ENCODE data around the gene HMX1.

Gene HMX1

DNA sequence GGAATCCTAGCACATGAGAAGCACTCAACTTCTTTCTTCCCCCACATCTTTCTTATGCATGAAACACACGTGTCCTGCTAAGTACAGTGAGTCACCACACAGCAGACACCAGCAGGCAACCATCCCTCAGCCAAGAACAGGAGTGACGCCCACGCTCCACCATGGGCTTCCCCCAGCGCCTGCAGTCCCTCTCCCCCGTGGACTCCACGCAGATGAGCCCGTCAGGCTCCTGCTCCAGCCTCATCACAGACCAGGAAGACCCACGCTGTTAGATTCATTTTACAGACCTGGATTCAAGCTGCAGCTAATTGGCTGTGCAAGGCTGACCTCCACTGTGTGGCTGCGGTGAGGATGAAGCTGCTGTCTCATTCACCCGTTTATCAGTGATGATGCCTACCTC is 16.7 kb downstream of the HMX1 start:
- no peak for DNase-seq

DNA sequence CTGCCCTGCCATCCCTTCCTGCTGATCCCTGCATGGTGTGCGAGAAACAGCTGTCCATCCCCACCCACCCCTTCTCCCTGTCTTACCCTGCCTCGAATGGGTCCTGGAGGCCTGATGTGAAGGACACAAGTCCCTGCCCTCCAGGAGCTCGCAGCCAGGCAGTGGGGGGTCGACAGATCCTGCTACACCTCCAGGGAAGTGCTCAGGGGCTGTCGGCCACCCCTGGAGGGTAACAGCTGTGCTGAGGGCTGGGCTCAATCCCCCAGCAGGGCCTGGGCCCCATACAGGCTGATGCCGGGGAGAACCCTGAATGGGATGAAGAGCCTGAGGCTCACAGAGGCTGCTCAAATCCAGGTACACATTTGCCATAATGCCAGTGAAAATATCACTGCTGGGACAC is 17.6 kb downstream of the HMX1 start:
- DNase-seq = no peak

DNA sequence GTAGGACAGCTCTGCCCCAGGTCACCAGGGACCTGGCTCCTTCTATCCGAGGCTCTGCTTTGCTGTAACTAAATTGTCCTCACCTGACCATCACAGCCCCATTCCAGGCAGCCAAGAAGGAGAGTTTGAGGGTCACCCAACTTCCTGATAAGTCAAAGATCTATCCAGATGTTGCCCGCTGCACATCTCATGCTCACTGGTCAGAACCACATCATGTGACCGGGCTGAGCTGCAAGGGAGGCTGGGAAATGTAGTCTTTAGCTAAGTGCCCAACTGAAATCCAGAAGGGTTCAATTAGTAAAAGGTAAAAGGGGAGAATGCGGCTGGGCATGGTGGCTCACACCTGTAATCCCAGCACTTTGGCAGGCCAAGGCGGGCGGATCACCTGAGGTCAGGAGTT is 18.4 kb downstream of the HMX1 start:
- DNase-seq = no peak

DNA sequence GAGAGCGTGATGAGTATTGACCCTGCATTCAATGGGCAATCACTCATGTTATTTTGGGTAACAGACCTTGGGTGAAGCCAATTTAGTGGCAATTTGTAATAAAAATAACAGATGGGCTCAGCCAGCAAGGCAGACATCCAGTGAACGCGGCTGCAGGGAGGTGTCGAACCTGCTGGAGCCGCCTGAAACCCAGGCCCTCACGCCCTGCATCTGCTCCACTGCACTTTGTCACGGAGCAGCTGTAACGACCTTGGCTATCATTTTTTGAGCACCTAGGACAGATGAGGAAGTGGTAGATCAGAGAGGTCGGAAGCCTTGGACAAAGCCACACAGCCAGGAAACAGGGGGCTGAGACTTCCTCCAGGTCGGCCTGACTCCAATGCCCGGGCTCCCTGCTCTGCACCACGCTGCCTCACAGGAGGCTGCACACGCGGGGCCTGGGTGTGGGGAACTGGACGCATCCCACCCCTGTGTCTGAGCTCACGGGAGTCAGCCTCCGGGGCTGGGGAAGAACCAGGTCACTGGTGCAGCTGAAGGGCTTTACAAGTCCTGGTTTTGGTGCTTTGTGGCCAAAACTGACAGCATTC is 19.4 kb downstream of the HMX1 start:
- DNase-seq = no peak

DNA sequence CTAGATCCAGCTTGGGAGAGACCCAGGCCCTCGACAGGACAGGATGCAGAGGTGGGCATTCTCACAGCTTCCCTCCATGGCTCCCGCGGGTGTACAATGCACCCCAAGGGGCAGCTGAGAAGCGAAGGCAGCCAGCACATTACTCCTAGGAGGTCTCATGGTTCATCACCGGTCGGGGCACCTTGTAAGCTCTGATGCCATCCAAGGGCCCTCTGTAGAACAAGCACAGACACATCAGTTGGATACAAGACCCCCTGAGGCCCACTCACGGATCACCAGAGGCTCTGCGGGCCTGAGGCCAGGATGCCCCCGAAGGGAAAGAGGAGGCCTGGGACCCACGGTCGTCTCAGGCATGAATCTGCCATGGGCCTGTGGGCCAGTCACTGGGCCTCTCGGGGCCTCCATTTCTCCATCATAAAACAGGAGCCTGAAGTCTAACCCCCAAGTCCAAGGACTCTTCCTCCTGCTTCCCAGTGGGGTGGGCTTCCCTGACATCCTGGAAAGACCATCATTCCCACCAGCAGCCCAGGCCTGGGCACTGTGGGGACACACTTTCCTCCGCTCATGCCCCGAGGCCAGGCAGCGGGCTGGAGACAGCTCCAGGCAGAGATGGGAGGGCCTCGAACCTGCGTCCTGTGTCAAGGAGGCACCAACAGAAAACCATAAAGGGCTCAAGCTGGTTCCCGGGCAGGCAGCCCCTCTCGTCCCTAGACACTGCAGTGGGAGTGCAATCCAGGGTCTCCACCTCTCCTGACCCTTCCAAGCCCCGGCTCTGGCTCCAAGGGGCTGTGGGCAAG is 20.1 kb downstream of the HMX1 start:
- DNase-seq = no peak

DNA sequence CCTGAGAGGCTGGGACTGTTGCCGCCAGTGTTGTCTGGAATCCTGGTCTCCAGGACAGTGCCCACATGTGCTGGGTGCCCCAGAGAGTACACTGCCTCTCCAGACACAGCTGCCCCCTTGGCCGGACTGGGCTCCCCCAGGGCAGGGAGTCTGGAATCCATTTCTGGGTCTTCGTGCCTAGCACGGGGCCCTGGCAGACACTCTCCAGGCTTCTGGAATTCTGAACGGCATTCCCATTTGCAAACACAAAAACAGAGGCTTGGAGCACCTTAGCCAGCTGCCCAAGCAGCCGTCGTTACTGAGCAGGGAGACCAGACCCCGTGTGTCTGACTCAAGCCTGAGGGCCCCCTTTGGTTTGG is 20.8 kb downstream of the HMX1 start:
- DNase-seq = no peak

DNA sequence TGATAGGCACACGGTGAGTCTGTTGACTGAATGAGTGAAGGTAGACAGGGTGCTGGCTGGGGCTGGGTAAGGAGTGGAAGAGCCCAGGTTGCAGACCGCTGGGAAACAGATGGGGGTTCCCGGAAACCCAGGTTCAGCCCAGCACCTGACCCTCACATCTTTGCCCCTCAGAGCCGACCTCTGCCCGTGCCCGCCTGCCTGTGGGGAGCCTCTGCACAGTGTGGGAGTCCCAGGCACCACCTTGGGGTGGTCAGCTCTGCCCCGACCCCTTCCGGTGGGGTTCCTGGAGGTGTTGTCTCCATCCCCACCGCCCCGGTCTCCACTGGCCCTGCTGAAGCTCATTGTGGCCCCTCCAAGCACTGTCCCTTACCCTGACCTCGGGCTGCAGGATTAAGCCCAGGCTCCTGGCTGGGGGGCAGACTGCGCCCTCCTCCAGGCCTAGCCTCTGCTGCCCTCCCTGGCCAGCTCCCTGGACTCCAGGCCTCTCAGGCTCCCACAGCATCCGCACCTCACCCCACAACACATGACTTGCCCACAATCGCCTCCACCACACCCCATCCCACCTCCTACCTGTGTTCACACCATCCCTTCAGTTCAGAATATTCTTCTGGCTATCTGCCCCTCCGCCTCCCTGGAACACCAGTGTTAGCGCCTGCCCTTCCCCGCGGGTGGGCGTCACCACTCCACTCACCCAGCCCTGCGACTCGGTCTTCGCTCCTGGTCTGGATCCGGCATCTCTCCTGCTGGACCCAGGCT is 21.4 kb downstream of the HMX1 start:
- DNase-seq = no peak

DNA sequence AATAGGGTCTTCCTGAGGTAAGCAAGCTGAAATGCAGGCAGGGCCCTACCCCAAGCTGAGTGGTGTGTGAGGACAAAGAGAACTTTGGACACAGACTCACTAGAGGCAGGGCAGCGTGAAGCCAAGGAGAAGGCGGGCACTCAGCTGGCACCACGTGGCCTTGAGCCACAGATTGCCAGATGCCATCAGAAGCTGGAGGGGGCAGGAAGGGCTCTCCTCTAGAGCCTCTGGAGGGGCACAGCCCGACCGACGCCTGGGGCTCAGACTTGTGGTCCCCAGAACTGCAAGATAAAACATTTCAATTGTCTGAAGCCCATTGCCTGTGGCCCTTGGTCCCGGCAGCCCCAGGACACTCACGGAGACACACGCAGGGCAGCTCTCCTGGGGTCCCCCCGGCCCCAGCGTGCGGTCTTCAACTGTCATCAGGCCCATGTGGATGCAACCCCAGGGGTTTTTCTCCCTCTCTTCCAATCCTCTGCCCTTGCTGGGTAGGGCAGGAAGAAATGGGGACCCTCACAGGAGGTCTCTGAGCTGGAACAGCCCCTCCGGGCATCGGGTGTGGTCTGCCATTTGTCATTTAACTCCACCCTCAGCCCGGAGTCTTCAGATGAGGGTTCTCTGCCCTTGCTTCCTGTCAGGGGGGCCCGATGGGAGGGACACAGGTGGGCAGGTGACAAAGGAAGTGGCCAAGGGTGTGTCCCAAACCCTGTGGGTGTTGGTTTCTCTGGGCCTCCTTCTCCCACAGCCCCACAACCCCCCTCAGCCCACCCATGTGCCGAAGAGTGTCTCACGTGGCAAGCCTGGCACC is 22.2 kb downstream of the HMX1 start:
- no peak for DNase-seq

DNA sequence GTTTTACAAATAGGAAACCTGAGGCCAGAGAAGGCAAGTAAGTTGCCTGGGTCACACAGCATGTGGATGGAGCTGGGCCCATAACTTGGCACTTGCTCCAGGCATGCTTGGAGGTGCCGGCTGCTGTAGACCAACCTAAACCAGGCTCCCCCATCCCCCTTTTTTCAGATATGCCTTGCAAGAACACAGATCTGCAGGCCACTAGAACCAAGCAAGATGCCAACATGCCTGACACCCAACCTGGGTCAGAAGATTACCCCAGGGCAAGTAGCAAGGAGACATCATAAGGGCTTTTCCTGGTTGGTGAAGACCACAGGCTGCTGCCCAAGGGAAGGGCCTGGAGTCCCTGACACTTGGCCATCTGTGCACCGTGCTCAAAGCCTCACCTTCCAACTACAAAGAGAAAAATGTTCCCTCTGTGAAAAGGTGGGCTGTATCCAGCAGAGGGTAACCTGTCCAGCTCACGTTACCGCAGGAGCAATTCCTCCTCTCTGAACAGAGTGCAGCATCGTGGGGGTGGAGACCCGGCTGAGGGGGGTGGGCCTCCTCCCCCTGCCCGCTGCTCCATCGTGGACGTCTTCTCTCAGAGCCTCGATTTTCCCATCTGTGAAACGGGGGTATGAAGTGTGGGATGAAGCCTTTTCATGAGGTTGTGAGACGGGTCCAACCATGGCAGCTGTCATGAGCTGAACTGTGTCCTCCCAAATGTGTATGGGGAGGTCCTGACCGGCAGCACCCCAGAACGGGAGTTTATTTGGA is 23.0 kb downstream of the HMX1 start:
- no peak for DNase-seq

DNA sequence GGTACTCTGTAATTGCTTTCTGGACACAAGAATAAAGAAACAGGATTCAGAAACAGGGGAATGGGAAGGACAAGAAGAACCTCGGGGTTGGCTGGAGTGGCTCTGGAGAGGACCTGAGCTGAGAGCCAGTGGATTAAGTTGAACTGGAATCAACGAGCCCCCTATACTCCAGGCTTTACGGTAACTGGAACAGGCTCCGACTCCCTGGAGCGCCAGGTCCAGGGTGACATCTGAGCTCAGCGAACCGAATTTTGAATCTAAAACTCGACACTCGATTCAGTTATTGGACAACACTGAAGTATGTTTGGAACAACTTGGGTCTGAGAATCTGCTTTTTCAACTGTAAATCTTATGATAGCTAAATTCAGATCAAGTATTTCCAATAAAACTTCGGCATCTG is 23.9 kb downstream of the HMX1 start:
- DNase-seq = no peak

DNA sequence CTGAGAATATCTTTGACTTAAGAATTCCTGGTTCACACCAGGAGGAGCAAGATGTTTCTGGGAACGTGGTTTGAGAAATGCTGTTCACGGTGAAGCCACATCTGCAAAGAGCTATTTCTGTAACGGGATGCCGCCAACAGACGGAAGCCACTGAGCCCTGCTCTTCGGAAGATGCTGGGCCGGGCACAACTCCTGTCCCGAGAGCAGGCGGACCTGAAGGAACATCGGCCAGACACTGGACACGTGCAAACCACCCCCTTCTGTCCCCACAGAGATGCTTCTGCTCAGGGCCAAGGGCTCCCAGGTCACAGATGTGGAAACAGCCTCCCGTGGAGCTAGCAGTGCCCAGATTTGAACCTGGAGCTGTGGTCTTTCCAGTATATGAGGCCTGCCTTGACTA is 24.3 kb downstream of the HMX1 start:
- DNase-seq = no peak

DNA sequence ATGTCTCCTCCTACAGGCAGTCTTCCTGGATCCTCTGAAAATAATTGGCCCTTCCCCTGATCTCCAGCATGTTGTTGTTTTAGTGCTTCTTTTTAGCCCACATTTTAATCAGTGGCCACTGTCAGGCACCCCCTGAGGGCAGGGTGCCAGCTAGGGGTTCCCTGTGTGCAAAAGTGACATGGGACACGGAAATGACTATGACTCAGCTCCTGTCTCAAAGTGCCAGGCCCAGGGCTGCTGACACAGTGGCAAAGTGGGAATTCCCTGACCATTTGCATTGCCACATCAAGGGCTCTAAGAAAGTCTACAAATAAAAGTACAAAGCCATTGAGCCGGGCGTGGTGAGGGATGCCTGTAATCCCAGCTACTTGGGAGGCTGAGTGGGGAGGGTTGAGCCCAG is 24.8 kb downstream of the HMX1 start:
- no peak for DNase-seq

DNA sequence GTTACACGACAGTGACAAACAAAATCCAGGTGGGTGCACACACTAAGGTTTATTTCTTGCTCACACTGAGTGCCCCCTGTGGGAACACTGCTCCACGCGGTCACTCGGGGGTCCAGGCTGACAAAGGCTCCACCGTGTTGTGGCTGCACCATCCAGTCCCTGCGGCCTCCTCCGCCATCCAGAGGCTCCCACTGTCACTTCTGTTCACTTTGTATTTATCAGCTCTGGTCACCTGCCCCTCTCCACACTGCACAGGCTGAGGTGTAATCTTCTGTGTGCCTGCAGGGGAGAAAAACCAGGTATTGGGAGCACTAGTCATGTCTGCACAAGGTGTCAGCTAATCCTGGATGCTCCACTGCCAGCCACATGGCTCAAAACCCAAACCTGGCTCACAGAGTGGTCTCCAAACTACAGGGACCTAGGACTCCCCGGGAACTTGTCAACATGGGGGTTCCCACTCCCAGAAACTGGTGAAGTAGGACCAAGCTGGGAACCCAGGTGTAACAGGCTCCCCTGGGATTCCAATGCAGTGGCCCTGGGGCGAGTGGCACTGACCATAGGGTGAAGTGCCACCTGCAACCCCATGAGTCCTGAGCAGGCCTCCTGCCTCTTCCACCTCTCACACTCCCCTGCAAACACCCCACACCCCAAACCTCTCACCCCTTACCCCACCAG is 25.5 kb downstream of the HMX1 start:
- no peak for DNase-seq

DNA sequence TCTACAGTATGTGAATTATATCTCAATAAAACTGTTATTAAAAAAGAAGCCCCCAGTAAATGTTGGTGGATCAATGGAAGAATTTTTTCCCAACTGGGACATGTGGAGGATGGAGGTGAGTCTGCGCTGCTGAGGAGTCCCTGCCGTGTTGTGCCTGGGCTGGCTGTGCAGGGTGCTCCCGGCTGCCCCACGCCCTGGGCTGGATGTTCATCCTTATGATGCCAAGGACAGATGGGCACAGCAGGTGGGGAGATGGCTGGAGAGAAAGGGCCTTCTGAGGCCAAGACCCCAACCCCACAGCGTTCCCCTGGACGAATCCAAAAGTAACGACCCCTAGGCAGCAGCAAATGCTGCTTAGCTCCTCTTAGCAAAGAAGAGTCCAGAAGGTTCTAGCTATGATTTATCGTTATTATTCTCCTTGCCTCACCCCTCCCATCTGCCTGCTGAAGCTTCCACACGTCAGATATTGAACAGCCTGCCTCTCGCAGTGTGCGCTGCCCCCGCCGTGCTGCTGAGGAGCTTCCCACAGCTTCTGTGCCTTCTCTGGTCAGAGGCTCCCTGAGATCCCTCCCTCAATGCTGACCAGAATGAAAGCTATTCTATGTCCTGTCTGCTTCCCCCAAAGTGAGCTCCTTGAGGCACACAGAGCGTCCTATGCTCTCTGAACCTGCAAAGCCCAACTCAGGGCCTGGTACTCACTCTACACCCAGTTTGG is 26.5 kb downstream of the HMX1 start:
- no peak for DNase-seq

DNA sequence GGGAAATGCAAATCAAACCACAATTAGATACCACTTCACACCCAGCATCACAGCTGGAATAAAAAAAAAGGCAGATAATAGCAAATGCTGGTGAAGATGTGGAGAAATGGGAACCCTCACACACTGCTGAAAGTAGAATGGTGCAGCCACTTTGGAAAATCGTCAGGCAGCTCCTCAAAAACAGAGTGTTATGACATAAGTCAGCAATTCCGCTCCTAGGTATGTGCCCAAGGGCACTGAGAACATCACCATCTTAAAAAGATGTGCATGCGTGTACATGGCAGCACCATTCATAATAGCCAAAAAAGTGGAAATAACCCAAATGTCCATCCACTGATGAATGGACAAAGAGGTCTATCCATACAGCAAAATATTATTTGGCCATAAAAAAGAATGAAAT is 28.0 kb downstream of the HMX1 start:
- DNase-seq = no peak

DNA sequence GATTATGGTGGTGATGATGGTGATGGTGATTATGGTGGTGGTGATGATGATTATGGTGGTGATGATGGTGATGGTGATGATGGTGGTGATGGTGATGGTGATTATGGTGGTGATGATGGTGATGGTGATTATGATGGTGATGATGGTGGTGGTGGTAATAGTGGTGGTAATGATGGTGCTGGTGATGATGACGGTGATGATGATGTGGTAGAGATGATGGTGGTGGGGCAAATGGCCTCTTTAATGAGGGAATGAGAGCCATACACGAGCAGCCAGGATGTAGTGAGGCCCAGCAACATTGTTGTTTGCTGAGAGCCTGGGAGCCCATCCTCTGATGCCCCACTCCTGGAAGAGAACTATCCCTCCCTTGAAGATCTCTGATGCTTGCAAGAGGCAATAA is 29.0 kb downstream of the HMX1 start:
- no peak for DNase-seq

DNA sequence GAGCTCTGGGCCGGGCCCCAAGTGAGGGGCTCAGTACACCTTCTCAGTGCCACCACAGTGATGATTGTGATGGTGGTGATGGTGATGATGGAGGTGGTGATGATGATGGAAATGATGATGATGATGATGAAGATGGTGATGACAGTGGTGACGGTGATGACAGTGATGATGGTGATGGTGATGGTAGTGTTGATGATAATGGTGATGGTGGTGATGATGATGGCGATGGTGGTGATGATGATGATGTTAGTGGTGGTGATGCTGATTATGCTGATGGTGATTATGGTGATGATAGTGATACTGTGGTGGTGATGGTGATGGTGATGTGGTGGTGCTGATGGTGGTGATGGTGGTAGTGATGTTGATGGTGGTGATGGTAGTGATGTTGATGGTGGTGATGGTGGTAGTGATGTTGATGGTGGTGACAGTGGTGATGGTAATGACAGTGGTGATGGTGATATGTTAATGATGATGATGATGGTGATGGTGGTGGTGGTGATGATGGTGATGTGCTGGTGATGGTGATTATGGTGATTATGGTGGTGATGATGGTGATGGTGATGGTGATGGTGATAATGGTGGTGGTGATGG is 29.9 kb downstream of the HMX1 start:
- DNase-seq = no peak

DNA sequence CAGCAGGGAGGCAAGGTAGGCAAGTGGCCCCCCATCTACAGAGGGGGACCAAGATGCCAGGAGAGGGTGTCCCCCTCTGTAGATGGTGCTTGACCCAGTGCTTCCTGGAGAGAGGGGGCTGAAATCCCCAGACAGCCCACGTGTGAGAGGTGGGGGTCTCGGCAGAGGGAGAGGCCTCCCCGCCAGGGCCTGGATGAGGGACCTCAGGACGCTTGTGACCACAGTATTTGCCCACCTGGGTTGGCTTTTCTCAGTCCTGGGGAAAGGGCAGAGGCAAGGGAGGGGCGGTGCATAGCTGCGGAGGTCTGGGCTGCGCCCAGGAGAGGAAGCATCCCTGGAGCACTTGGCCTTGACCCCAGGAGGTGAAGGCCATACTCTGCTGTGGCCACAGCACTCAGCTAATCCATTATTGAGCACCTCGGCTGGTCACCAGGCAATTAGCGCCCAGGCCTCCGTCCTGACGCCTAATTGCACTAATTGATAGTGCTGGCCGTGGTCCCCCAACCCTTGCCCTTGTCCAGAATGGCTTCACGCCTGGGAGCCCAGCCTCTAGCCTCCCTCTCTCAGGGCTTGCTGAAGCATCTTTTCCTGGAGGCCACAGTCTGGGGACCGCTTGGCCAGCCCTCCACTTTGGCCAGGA is 30.7 kb downstream of the HMX1 start:
- no peak for DNase-seq

DNA sequence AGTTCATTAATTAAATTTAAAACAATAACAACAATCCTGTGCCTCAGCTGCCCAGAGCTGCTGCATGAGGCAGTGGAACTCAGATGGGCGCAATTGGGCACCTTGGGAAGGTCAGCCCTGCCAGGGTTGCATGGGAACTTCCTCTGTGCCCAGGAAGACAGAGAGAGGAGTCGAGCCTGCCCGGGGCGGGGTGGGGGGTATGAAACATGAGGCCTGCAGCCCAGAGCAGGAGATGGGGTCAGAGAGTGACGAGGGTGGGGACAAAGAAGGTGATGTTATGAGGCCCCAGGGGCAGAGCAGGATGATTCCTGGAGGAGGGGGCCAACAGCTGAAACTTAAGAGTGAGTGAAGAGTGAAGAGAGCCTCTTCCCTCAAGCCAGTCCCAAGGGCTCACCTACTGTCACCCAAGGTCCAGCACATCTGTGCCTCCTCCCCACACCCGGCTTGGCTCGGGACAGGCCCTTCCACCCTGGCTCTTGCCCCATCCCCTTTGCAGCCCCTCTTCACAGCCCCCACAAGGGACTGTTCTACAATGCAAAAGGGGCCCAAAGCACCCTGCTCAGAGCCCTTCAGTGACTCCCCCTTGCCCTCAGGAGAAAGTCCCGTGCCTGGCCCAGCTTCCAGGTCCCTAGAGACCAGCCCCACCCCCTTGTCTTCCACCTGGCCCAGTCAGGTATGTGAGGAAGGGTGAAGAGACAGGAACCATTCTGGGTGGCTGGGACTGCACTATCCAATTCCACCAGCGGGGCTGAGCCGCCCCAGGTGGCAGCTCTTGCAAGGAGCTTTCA is 31.4 kb downstream of the HMX1 start:
- DNase-seq = no peak
